HL-60 (cell line): ENCODE results near the gene PCOLCE2.

Source experiments
- DNase-seq, 2 experiments: peaks; one replicate each; pipeline ENCODE4 v3.0.0-alpha.2; 2010 to 2020; ENCODE audit warnings: low read depth in 1 of 2, low spot score in 1 of 2
- H3K27ac ChIP-seq: fragments of 250-450 bp; sonication (Bioruptor Pico); replicated peaks from 2 replicates; pipeline ENCODE4 v1.5.1; 2020; ENCODE audit warnings: mild to moderate bottlenecking, moderate library complexity
- H3K27me3 ChIP-seq: fragments of 250-450 bp; sonication (Bioruptor Pico); 2 replicates; pipeline ENCODE4 v1.5.1; 2021; ENCODE audit warnings: mild to moderate bottlenecking, moderate library complexity; ENCODE audit not compliant: insufficient read depth, poor library complexity, severe bottlenecking
- H3K4me3 ChIP-seq: replicated peaks from 2 replicates; pipeline ENCODE4 v1.5.1; 2011; ENCODE audit warnings: mild to moderate bottlenecking, control low read depth, low read length; ENCODE audit not compliant: insufficient read depth
- GABPA ChIP-seq: IDR thresholded peaks from 2 replicates; pipeline ENCODE4 v1.6.1; 2012; ENCODE audit warnings: low read depth
- POLR2AphosphoS5 ChIP-seq: IDR thresholded peaks from 2 replicates; pipeline ENCODE4 v1.6.1; 2012; ENCODE audit warnings: low read depth
- SPI1 ChIP-seq: IDR thresholded peaks from 2 replicates; pipeline ENCODE4 v1.6.1; 2012; ENCODE audit warnings: low read depth, mild to moderate bottlenecking, borderline replicate concordance
- TF ChIP-seq, protein P1 (sequence below): IDR thresholded peaks from 2 replicates; pipeline ENCODE4 v1.6.1; 2012; ENCODE audit warnings: low read depth; ENCODE audit not compliant: insufficient replicate concordance
- TF ChIP-seq, protein P2 (sequence below): IDR thresholded peaks from one replicate; pipeline ENCODE4 v1.5.1; 2011; ENCODE audit warnings: low read length, control low read depth, inconsistent platforms; ENCODE audit not compliant: insufficient read depth

Gene PCOLCE2

DNA sequence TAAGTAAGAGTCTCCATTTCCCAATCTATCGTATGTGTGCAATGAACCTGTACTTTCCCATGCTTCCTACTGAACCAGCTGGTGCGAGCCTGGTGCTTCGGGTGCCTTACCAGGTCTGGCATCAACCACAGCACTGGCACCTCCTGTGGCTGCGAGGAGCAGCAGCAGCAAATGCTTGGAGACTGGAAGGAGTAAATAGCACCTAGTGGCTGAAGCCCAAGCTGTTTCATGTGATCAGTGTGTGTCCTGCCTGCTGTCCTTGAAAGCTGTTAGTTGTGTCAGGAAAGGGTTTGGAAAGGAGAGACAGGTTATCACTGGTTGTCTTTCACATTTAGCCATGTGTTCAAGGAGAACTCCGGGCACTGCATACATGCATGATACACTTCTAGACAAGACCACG, 31.8 kb downstream of the PCOLCE2 start:
- H3K27me3 ChIP-seq: no peaks in the 10 kb centered on the region
- no peak overlapping the region for H3K4me3 ChIP-seq
- peak in 1 of 2 experiments; percentile 24 for DNase-seq
- TF ChIP-seq, protein P1, sequence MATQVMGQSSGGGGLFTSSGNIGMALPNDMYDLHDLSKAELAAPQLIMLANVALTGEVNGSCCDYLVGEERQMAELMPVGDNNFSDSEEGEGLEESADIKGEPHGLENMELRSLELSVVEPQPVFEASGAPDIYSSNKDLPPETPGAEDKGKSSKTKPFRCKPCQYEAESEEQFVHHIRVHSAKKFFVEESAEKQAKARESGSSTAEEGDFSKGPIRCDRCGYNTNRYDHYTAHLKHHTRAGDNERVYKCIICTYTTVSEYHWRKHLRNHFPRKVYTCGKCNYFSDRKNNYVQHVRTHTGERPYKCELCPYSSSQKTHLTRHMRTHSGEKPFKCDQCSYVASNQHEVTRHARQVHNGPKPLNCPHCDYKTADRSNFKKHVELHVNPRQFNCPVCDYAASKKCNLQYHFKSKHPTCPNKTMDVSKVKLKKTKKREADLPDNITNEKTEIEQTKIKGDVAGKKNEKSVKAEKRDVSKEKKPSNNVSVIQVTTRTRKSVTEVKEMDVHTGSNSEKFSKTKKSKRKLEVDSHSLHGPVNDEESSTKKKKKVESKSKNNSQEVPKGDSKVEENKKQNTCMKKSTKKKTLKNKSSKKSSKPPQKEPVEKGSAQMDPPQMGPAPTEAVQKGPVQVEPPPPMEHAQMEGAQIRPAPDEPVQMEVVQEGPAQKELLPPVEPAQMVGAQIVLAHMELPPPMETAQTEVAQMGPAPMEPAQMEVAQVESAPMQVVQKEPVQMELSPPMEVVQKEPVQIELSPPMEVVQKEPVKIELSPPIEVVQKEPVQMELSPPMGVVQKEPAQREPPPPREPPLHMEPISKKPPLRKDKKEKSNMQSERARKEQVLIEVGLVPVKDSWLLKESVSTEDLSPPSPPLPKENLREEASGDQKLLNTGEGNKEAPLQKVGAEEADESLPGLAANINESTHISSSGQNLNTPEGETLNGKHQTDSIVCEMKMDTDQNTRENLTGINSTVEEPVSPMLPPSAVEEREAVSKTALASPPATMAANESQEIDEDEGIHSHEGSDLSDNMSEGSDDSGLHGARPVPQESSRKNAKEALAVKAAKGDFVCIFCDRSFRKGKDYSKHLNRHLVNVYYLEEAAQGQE: no peak
- TF ChIP-seq POLR2AphosphoS5: no peak
- TF ChIP-seq GABPA: no peak
- TF ChIP-seq, protein P2, sequence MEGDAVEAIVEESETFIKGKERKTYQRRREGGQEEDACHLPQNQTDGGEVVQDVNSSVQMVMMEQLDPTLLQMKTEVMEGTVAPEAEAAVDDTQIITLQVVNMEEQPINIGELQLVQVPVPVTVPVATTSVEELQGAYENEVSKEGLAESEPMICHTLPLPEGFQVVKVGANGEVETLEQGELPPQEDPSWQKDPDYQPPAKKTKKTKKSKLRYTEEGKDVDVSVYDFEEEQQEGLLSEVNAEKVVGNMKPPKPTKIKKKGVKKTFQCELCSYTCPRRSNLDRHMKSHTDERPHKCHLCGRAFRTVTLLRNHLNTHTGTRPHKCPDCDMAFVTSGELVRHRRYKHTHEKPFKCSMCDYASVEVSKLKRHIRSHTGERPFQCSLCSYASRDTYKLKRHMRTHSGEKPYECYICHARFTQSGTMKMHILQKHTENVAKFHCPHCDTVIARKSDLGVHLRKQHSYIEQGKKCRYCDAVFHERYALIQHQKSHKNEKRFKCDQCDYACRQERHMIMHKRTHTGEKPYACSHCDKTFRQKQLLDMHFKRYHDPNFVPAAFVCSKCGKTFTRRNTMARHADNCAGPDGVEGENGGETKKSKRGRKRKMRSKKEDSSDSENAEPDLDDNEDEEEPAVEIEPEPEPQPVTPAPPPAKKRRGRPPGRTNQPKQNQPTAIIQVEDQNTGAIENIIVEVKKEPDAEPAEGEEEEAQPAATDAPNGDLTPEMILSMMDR: no peak
- no peak overlapping the region for H3K27ac ChIP-seq

DNA sequence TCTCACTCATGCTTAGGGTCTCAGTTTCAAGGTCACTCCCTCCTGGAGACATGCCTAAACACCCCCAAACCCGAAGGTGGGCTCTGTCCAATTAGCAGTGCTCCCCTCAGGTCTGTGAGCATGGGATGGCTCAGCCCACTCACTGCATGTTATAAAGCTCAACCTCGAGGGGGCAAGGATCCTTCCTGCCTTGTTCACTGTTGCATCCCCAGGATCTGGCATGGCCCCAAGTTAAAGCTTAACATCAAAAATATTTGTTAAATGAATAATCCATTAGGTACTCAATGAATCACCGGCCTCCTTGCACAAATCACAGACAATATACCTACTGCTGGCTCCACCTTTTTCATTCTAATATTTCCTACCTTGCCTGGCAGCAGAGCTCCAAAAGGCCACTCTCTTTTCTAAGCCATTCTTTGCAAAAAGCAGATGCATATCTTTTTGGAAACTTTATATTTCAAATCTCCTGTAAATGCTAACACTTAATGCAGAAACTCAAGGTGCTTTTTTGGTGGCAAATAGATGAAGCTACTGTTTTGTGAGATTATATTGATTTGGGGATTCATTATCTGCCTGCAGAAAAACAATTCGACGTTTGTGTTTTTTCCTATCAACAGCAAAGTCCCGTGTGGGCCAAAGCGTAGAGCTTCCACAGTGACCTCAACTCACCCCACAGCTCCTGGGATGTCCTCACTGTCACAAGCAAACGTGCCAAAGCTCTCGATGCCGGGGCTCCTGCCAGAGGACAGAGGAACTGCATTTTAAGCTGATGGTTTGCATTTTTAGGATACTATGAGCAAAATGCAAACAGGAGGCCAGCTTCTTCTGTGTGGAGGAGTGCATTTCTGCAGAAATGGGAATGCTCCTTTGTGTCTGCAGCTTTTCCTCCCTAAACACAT, 35.4 kb downstream of the PCOLCE2 start:
- TF ChIP-seq, protein P1: no peak
- no peak for TF ChIP-seq SPI1
- TF ChIP-seq, protein P2: no peak
- no peak for TF ChIP-seq POLR2AphosphoS5
- TF ChIP-seq GABPA: no peak
- Histone ChIP-seq H3K4me3 (no peak overlapping the region), H3K27me3 (no peaks in the 10 kb centered on the region), H3K27ac (no peak overlapping the region)
- no peak for DNase-seq

DNA sequence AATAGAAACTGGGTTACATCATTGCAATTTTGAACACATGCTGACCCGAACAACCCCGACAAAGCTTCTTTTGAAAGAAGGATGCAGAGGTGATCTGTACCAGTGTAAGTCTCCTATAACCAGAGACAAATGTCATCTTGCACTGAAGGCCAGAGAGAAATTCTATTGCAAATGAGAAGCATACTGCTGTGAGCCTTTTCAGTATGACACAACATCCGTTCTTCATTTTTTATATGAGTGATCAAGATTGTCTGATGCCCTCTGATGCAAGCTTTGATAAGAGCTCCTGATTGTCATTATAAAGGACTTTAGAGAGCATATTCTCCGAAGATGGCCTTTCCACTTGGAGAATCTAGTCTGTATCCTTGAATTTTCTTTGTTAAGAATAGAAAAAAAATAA, 36.9 kb downstream of the PCOLCE2 start:
- no peaks in the 10 kb centered on the region for H3K27me3 ChIP-seq
- no peak for DNase-seq
- TF ChIP-seq, protein P2: no peak
- TF ChIP-seq, protein P1: no peak
- TF ChIP-seq GABPA (no peak), SPI1 (no peak), POLR2AphosphoS5 (no peak)
- H3K27ac ChIP-seq: no peak overlapping the region
- no peak overlapping the region for H3K4me3 ChIP-seq
